ENCODE measurements around the gene CNTNAP2.

DNA sequence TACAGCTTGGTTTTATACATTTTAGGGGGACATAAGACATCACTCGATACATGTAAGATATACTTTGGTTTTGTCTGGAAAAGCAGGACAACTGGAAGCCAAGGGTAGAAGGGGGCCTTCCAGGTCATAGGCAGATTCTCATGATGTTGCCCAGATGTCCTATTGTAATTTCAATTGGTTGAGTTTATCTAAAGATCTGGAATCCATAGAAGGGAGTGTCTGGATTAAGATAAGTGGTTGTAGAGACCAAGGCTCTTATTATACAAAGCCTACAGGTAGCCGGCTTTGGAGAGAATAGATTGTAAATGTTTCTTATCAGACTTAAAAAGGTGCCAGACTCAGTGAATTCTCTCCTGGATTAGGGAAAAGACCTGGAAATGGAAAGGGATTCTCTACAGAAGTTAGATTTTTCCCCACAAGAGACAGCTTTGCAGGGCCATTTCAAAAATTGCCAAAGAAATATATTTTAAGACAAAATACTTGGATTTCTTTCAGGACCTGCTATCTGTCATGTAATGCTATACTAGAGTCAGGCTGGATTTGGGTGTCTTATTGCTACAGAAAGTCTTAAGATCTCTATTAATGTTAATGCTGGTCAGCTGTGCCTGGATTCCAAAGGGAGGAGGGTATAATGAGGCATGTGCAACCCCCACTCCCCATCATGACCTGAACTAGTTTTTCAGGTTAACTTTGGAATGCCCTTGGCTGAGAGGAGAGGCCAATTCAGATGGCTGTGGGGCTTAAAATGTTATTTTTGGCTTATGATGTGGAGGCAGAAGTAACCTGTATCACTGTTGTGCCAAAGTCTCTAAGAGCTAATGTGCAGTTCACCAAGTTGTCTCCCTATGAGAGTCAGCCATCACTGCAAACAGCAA is 1962.8 kb downstream of the CNTNAP2 start:
- TF ChIP-seq, protein P1, sequence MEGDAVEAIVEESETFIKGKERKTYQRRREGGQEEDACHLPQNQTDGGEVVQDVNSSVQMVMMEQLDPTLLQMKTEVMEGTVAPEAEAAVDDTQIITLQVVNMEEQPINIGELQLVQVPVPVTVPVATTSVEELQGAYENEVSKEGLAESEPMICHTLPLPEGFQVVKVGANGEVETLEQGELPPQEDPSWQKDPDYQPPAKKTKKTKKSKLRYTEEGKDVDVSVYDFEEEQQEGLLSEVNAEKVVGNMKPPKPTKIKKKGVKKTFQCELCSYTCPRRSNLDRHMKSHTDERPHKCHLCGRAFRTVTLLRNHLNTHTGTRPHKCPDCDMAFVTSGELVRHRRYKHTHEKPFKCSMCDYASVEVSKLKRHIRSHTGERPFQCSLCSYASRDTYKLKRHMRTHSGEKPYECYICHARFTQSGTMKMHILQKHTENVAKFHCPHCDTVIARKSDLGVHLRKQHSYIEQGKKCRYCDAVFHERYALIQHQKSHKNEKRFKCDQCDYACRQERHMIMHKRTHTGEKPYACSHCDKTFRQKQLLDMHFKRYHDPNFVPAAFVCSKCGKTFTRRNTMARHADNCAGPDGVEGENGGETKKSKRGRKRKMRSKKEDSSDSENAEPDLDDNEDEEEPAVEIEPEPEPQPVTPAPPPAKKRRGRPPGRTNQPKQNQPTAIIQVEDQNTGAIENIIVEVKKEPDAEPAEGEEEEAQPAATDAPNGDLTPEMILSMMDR (IDR thresholded peaks at IDR 0.05; ENCODE audit: low read depth, low read length, missing input control), result no peak
- no peak for TF ChIP-seq RAD21 (IDR thresholded peaks at IDR 0.05)
- TF ChIP-seq, protein P2, sequence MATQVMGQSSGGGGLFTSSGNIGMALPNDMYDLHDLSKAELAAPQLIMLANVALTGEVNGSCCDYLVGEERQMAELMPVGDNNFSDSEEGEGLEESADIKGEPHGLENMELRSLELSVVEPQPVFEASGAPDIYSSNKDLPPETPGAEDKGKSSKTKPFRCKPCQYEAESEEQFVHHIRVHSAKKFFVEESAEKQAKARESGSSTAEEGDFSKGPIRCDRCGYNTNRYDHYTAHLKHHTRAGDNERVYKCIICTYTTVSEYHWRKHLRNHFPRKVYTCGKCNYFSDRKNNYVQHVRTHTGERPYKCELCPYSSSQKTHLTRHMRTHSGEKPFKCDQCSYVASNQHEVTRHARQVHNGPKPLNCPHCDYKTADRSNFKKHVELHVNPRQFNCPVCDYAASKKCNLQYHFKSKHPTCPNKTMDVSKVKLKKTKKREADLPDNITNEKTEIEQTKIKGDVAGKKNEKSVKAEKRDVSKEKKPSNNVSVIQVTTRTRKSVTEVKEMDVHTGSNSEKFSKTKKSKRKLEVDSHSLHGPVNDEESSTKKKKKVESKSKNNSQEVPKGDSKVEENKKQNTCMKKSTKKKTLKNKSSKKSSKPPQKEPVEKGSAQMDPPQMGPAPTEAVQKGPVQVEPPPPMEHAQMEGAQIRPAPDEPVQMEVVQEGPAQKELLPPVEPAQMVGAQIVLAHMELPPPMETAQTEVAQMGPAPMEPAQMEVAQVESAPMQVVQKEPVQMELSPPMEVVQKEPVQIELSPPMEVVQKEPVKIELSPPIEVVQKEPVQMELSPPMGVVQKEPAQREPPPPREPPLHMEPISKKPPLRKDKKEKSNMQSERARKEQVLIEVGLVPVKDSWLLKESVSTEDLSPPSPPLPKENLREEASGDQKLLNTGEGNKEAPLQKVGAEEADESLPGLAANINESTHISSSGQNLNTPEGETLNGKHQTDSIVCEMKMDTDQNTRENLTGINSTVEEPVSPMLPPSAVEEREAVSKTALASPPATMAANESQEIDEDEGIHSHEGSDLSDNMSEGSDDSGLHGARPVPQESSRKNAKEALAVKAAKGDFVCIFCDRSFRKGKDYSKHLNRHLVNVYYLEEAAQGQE (IDR thresholded peaks at IDR 0.05), result no peak
- no peak for TF ChIP-seq HNF4G (IDR thresholded peaks at IDR 0.05)
- no peak for TF ChIP-seq YY1 (IDR thresholded peaks at IDR 0.05)
- TF ChIP-seq HNF4A (conservative IDR thresholded peaks at IDR 0.05), result no peak
- TF ChIP-seq, protein P3, sequence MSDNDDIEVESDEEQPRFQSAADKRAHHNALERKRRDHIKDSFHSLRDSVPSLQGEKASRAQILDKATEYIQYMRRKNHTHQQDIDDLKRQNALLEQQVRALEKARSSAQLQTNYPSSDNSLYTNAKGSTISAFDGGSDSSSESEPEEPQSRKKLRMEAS (IDR thresholded peaks at IDR 0.05), result no peak
